A673 (cell line): Measurements from ENCODE around the gene NRXN3.

Experiments
- EZH2 ChIP-seq: fragments of 200-600 bp; sonication (generic); IDR thresholded peaks from 2 replicates; pipeline ENCODE4 v1.6.1; 2017; ENCODE audit warnings: borderline replicate concordance, low read depth, mild to moderate bottlenecking, mixed read lengths, antibody characterized with exemption, low read length; ENCODE audit not compliant: poor library complexity, severe bottlenecking
- TF ChIP-seq, protein P1 (sequence below): fragments of 300-800, 200-600 bp; sonication (generic); conservative IDR thresholded peaks from 2 replicates; pipeline ENCODE4 v1.5.1; 2017; ENCODE audit warnings: low read depth, mild to moderate bottlenecking, antibody characterized with exemption, low read length, moderate library complexity, mixed read lengths

- TF ChIP-seq EZH2: no peak
- TF ChIP-seq, protein P1, sequence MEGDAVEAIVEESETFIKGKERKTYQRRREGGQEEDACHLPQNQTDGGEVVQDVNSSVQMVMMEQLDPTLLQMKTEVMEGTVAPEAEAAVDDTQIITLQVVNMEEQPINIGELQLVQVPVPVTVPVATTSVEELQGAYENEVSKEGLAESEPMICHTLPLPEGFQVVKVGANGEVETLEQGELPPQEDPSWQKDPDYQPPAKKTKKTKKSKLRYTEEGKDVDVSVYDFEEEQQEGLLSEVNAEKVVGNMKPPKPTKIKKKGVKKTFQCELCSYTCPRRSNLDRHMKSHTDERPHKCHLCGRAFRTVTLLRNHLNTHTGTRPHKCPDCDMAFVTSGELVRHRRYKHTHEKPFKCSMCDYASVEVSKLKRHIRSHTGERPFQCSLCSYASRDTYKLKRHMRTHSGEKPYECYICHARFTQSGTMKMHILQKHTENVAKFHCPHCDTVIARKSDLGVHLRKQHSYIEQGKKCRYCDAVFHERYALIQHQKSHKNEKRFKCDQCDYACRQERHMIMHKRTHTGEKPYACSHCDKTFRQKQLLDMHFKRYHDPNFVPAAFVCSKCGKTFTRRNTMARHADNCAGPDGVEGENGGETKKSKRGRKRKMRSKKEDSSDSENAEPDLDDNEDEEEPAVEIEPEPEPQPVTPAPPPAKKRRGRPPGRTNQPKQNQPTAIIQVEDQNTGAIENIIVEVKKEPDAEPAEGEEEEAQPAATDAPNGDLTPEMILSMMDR: peak; percentile 51
These were observed 425.6 kb downstream of the NRXN3 start for GRCh38 chr14:78595797-78596196.
